ENCODE measurements around the gene TMEM94. TPM values are rescaled to one million over a fixed set of nuclear protein-coding genes. Genes with fewer than 3 reads are reported as not detected.
"Not testable (repeated sequence)": the region's sequence is repeated elsewhere in the genome, so short reads cannot be mapped to it uniquely, and the experiment has no call there.

TMEM94 gene
- total RNA-seq, 1 experiment from 2014 or later: 63.4 TPM

DNA sequence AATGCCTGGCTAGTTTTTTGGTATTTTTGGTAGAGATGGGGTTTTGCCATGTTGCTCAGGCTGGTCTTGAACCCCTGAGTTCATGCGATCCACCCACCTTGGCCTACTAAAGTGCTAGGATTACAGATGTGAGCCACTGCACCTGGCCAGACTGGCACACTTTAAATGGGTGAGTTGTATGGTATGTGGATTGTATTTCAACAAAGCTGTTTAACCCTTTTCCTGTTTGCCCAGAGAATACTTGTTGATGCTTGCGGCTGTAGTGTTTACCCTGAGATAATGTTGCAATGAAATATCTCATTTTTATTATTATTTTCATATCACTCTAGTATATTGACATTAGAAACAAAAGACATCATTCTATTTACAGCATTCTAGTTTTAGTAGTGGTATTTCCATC is 17.1 kb upstream of the TMEM94 start:
- Mint-ChIP-seq H3K9me3 (ENCODE audit: low read depth, unreplicated experiment) (no peaks in the 10 kb centered on the region), H3K27me3 (ENCODE audit: unreplicated experiment) (no peaks in the 10 kb centered on the region), H3K27ac (ENCODE audit: unreplicated experiment) (no peak overlapping the region), H3K36me3 (ENCODE audit: insufficient read depth, unreplicated experiment) (no peaks in the 10 kb centered on the region), H3K4me3 (ENCODE audit: low read depth, unreplicated experiment) (no peak overlapping the region), H3K4me1 (ENCODE audit: low read depth, unreplicated experiment) (peaks cover 8% of the 10 kb centered on the region)
- intact Hi-C loops (cut with micrococcal nuclease; ENCODE audit: unreplicated experiment): no loop called here
- CTCF ChIA-PET: no interaction called here
- DNase-seq: no peak
- no TSS peak for BruUV-seq (replicated peaks)
- TF ChIP-seq, protein P1, sequence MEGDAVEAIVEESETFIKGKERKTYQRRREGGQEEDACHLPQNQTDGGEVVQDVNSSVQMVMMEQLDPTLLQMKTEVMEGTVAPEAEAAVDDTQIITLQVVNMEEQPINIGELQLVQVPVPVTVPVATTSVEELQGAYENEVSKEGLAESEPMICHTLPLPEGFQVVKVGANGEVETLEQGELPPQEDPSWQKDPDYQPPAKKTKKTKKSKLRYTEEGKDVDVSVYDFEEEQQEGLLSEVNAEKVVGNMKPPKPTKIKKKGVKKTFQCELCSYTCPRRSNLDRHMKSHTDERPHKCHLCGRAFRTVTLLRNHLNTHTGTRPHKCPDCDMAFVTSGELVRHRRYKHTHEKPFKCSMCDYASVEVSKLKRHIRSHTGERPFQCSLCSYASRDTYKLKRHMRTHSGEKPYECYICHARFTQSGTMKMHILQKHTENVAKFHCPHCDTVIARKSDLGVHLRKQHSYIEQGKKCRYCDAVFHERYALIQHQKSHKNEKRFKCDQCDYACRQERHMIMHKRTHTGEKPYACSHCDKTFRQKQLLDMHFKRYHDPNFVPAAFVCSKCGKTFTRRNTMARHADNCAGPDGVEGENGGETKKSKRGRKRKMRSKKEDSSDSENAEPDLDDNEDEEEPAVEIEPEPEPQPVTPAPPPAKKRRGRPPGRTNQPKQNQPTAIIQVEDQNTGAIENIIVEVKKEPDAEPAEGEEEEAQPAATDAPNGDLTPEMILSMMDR (IDR thresholded peaks at IDR 0.05; ENCODE audit: unreplicated experiment): no peak

DNA sequence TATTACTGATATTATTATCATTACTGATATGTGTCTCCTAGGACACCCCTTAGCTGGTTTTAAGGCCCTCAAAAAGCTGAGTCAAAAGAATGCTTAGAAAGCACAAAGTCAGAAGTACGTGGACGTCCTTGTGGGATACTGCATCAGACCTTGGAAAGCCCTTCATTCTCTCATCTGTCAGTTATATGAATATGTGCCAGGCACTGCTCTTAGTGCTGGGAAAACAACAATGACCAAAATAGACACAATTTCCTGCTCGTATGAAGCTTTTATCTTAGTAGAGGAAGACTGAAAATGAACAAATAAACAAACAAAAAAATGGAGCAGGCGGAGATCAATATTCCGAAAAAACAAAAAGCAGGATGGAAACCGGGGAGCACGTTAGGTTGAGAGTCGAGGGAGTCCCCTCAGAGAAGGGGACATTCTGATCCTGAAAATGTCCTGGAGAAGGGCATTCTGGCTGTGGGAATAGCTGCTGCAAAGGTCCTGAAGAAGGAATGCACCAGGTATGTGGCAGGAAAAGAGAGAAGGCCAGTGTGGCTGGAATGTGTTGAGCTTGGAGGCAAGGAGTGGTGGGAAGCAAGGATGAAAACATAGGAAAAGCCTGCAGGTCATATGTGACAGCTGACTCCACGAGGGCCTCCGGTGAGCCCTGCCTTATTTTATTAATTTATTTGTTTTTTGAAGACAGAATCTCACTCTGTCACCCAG is 15.5 kb upstream of the TMEM94 start:
- H3K27ac Mint-ChIP-seq (ENCODE audit: unreplicated experiment): no peak overlapping the region
- no peak for DNase-seq
- TF ChIP-seq, protein P1 (IDR thresholded peaks at IDR 0.05; ENCODE audit: unreplicated experiment): no peak
- no TSS peak for BruUV-seq (replicated peaks)
- H3K9me3 Mint-ChIP-seq (ENCODE audit: low read depth, unreplicated experiment): no peaks in the 10 kb centered on the region
- H3K36me3 Mint-ChIP-seq (ENCODE audit: insufficient read depth, unreplicated experiment): no peaks in the 10 kb centered on the region
- CTCF ChIA-PET: interaction anchor here (0.8 to 1.6 kb wide), 2 partner anchors 14 to 18 kb away, joined by 3 read pairs; no protein-coding TSS in a partner anchor
- peaks cover 6% of the 10 kb centered on the region for H3K4me1 Mint-ChIP-seq (ENCODE audit: low read depth, unreplicated experiment)
- no peaks in the 10 kb centered on the region for H3K27me3 Mint-ChIP-seq (ENCODE audit: unreplicated experiment)
- H3K4me3 Mint-ChIP-seq (ENCODE audit: low read depth, unreplicated experiment): no peak overlapping the region
- intact Hi-C loops (cut with micrococcal nuclease; ENCODE audit: unreplicated experiment): no loop called here

DNA sequence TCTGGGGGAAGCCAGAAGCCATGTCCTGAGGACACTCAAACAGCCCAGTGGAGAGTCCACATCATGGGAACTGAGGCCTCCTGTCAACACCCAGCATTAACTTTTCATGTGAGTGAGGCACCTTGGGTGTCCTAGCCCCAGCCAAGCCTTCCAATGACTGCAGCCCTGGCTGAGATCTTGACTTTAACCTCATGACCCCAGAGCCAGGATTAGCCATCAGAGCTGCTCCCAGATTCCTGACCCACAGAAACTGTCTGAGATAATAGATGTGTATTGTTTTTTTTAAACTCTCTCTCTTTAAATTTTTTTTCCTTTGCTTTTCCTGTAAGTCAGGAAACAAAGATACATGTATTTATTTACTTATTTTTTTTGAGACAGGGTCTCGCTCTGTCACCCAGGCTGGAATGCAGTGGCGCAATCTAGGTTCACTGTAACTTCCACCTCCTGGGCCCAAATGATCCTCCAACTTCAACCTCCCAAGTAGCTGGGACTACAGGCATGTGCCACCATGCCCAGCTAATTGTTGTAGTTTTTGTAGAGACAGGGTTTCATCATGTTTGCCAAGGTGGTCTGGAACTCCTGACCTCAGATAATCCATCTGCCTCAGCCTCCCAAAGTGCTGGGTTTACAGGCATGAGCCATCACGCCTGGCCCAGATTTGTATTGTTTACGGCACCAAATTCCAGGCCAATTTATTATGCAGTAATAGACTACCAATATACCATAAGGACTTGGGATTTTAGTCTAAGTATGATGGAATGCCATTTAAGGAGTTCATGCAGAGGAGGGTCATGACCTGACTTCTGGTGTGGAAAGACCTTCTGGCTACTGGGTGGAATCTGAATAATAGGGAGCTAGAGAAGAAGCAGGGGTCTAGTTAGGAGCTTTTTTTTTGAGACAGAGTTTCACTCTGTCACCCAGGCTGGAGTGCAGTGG is 14.0 kb upstream of the TMEM94 start:
- CTCF ChIA-PET: interaction anchor here (0.6 kb wide), 1 partner anchor 92 kb away, joined by 3 read pairs; no protein-coding TSS in a partner anchor
- no peaks in the 10 kb centered on the region for H3K27me3 Mint-ChIP-seq (ENCODE audit: unreplicated experiment)
- no peak for DNase-seq

DNA sequence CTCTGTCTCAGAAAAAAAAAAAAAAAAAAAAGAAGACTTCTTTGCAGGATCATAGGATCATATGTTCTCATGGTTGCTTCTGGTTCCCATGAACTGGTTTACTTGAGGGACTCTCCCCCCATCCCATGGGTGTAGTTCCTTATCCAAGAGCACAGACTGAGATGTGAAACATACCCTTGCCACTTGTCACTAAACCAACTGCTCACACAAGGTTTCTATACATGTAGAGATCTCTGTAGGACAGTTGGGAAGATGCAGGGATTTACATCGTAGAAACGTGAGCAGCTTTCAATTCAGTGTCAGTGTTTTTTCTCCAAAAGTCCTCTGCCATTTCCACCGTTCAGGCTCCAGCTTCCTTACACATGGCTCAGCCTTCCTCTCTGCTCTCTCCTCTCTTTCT is 11.1 kb upstream of the TMEM94 start:
- Mint-ChIP-seq H3K4me3 (ENCODE audit: low read depth, unreplicated experiment) (no peak overlapping the region), H3K27ac (ENCODE audit: unreplicated experiment) (no peak overlapping the region), H3K36me3 (ENCODE audit: insufficient read depth, unreplicated experiment) (no peaks in the 10 kb centered on the region), H3K4me1 (ENCODE audit: low read depth, unreplicated experiment) (no peaks in the 10 kb centered on the region), H3K27me3 (ENCODE audit: unreplicated experiment) (no peaks in the 10 kb centered on the region), H3K9me3 (ENCODE audit: low read depth, unreplicated experiment) (no peaks in the 10 kb centered on the region)
- no peak for DNase-seq
- intact Hi-C loops (cut with micrococcal nuclease; ENCODE audit: unreplicated experiment): no loop called here
- CTCF ChIA-PET: interaction anchor here (0.7 kb wide), 2 partner anchors 30 to 1230 kb away, joined by 5 to 10 read pairs; no protein-coding TSS in a partner anchor
- TF ChIP-seq, protein P1 (IDR thresholded peaks at IDR 0.05; ENCODE audit: unreplicated experiment): no peak
- BruUV-seq (replicated peaks): no TSS peak

More for the DNA sequence above, 14.0 kb upstream of the TMEM94 start:
- Mint-ChIP-seq H3K4me3 (ENCODE audit: low read depth, unreplicated experiment) (no peak overlapping the region), H3K27ac (ENCODE audit: unreplicated experiment) (no peak overlapping the region), H3K9me3 (ENCODE audit: low read depth, unreplicated experiment) (no peaks in the 10 kb centered on the region), H3K4me1 (ENCODE audit: low read depth, unreplicated experiment) (no peaks in the 10 kb centered on the region), H3K36me3 (ENCODE audit: insufficient read depth, unreplicated experiment) (no peaks in the 10 kb centered on the region)
- intact Hi-C loops (cut with micrococcal nuclease; ENCODE audit: unreplicated experiment): no loop called here
- TF ChIP-seq, protein P1 (IDR thresholded peaks at IDR 0.05; ENCODE audit: unreplicated experiment): no peak
- no TSS peak for BruUV-seq (replicated peaks)

DNA sequence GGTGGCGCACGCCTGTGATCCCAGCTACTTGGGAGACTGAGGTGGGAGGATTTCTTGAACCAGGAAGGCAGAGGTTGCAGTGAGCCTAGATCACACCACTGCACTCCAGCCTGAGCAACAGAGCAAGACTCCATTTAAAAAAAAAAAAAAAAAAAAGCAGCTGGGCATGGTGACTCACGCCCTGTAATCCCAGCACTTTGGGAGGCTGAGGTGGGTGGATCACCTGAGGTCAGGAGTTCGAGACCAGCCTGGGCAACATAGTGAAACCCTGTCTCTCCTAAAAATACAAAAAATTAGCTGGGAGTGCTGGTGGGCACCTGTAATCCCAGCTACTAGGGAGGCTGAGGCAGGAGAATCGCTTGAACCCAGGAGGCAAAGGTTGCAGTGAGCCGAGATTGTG is 10.5 kb upstream of the TMEM94 start:
- BruUV-seq (replicated peaks); H3K4me1 Mint-ChIP-seq (ENCODE audit: low read depth, unreplicated experiment); H3K27ac Mint-ChIP-seq (ENCODE audit: unreplicated experiment); H3K27me3 Mint-ChIP-seq (ENCODE audit: unreplicated experiment); DNase-seq; H3K4me3 Mint-ChIP-seq (ENCODE audit: low read depth, unreplicated experiment); H3K36me3 Mint-ChIP-seq (ENCODE audit: insufficient read depth, unreplicated experiment); intact Hi-C loops (cut with micrococcal nuclease; ENCODE audit: unreplicated experiment); H3K9me3 Mint-ChIP-seq (ENCODE audit: low read depth, unreplicated experiment): not testable (repeated sequence)
- CTCF ChIA-PET: interaction anchor here (0.7 kb wide), 2 partner anchors 30 to 1231 kb away, joined by 5 to 10 read pairs; no protein-coding TSS in a partner anchor
